HepG2 (cell line): ENCODE results near the gene SLC43A1. TPM values are rescaled to one million over a fixed set of nuclear protein-coding genes. Genes with fewer than 3 reads are reported as not detected.

ENCODE experiments used
- FOXO1 ChIP-seq: sonication (generic); formaldehyde crosslinking; IDR thresholded peaks from 2 replicates; pipeline ENCODE4 v1.4.0; 2020; ENCODE audit warnings: missing genetic modification reagents
- FOXP1 ChIP-seq, 2 experiments: fragments of 450-650 bp in 1 of 2; IDR thresholded peaks; 2 replicates each; pipeline ENCODE4 v1.6.1; 2017 to 2018; ENCODE audit warnings: antibody characterized with exemption in 1 of 2
- HMGA1 ChIP-seq: sonication (generic); formaldehyde crosslinking; conservative IDR thresholded peaks from 2 replicates; pipeline ENCODE4 v1.4.0; 2020; ENCODE audit warnings: missing genetic modification reagents
- HOMEZ ChIP-seq: IDR thresholded peaks from 2 replicates; pipeline ENCODE4 v1.6.1; 2016; ENCODE audit warnings: low read depth
- IKZF5 ChIP-seq: IDR thresholded peaks from 2 replicates; pipeline ENCODE4 v1.6.1; 2018; ENCODE audit warnings: missing genetic modification reagents, mild to moderate bottlenecking, missing compliant biosample characterization
- KDM5A ChIP-seq: fragments of 200-600 bp; sonication (generic); IDR thresholded peaks from 2 replicates; pipeline ENCODE4 v1.7.0; 2018; ENCODE audit warnings: antibody characterized with exemption, mild to moderate bottlenecking, low read length, borderline replicate concordance
- KDM6A ChIP-seq: IDR thresholded peaks from 2 replicates; pipeline ENCODE4 v1.6.1; 2016; ENCODE audit warnings: low read depth
- MED1 ChIP-seq: sonication (generic); formaldehyde crosslinking; IDR thresholded peaks from 2 replicates; pipeline ENCODE4 v1.4.0; 2020; ENCODE audit warnings: missing genetic modification reagents
- PHF8 ChIP-seq: sonication (generic); formaldehyde crosslinking; IDR thresholded peaks from 2 replicates; pipeline ENCODE4 v1.5.0; 2020; ENCODE audit warnings: missing genetic modification reagents
- POLR2A ChIP-seq, 2 experiments: IDR thresholded peaks; 2 replicates each; pipeline ENCODE4 v1.6.1; 2011; ENCODE audit warnings: low read depth in 2 of 2, low read length in 2 of 2, mild to moderate bottlenecking in 1 of 2, moderate library complexity in 1 of 2; ENCODE audit not compliant: insufficient read depth in 1 of 2
- RBM39 ChIP-seq: fragments of 200-400 bp; formaldehyde crosslinking; IDR thresholded peaks from one replicate; pipeline ENCODE4 v1.6.1; 2018; ENCODE audit warnings: antibody characterized with exemption, mild to moderate bottlenecking, low read depth, low read length; ENCODE audit not compliant: poor library complexity, severe bottlenecking
- SKI ChIP-seq: fragments of 450-650 bp; IDR thresholded peaks from one replicate; pipeline ENCODE4 v1.6.1; 2018; ENCODE audit warnings: mild to moderate bottlenecking; ENCODE audit not compliant: partially characterized antibody
- TIGD3 ChIP-seq: sonication (generic); formaldehyde crosslinking; IDR thresholded peaks from 2 replicates; pipeline ENCODE4 v1.5.1; 2020; ENCODE audit warnings: mild to moderate bottlenecking, missing genetic modification reagents, borderline replicate concordance
- USF2 ChIP-seq, 2 experiments: sonication (generic) in 1 of 2; formaldehyde crosslinking in 1 of 2; IDR thresholded peaks; 2 replicates each; pipeline versions ENCODE4 v1.5.1 to v1.6.1; 2011 to 2020; ENCODE audit warnings: borderline replicate concordance in 1 of 2, low read depth in 1 of 2, low read length in 1 of 2, mild to moderate bottlenecking in 1 of 2, missing genetic modification reagents in 1 of 2, moderate library complexity in 1 of 2
- ZKSCAN8 ChIP-seq: IDR thresholded peaks from 2 replicates; pipeline ENCODE4 v1.6.1; 2016; ENCODE audit warnings: borderline replicate concordance, missing genetic modification reagents, missing compliant biosample characterization
- ZNF746 ChIP-seq: sonication (generic); formaldehyde crosslinking; IDR thresholded peaks from 2 replicates; pipeline ENCODE4 v1.8.0; 2022; ENCODE audit warnings: mild to moderate bottlenecking, missing genetic modification reagents
- ZNF777 ChIP-seq: sonication (generic); formaldehyde crosslinking; IDR thresholded peaks from 2 replicates; pipeline ENCODE4 v1.4.0; 2020; ENCODE audit warnings: missing genetic modification reagents
- ZNF878 ChIP-seq: sonication (generic); formaldehyde crosslinking; IDR thresholded peaks from 2 replicates; pipeline ENCODE4 v1.8.1; 2023; ENCODE audit warnings: mild to moderate bottlenecking, missing genetic modification reagents, moderate library complexity
- ZNF879 ChIP-seq: sonication (generic); formaldehyde crosslinking; IDR thresholded peaks from 2 replicates; pipeline ENCODE4 v1.8.1; 2023; ENCODE audit warnings: missing genetic modification reagents
- polyA plus RNA-seq, 8 experiments: library from polyadenylated mRNA; depleted of rRNA in 3 of 8; stranded (reverse) in 7 of 8; unstranded in 1 of 8; fragments of >200 nt; fragmentation: Illumina TruSeq in 4 of 8; extraction: Trizol in 4 of 8; gene quantifications; 2 replicates each; pipeline versions ENCODE4 v1.2.1 to v1.2.3, GENCODE V29; 2011 to 2016; ENCODE audit warnings: low read depth in 4 of 8, missing spikeins in 1 of 8, mixed read lengths in 1 of 8; ENCODE audit not compliant: insufficient read depth in 1 of 8
- total RNA-seq, 5 experiments: library from RNA; depleted of rRNA; stranded (reverse); fragments of >200 nt; fragmentation: Illumina TruSeq; extraction: Trizol; gene quantifications; 2 replicates each; pipeline ENCODE4 v1.2.3, GENCODE V29; 2016; ENCODE audit warnings: low read depth in 1 of 5
- TF ChIP-seq, protein P1 (sequence below): sonication (generic); formaldehyde crosslinking; IDR thresholded peaks from 2 replicates; pipeline ENCODE4 v1.5.0; 2020; ENCODE audit warnings: missing genetic modification reagents

SLC43A1 gene
- total and polyA plus RNA-seq, 2 of the 13 experiments (the other 11 are each of a cell fraction or from before 2014, with no cell fraction given): 72.3 to 87.6 TPM

DNA sequence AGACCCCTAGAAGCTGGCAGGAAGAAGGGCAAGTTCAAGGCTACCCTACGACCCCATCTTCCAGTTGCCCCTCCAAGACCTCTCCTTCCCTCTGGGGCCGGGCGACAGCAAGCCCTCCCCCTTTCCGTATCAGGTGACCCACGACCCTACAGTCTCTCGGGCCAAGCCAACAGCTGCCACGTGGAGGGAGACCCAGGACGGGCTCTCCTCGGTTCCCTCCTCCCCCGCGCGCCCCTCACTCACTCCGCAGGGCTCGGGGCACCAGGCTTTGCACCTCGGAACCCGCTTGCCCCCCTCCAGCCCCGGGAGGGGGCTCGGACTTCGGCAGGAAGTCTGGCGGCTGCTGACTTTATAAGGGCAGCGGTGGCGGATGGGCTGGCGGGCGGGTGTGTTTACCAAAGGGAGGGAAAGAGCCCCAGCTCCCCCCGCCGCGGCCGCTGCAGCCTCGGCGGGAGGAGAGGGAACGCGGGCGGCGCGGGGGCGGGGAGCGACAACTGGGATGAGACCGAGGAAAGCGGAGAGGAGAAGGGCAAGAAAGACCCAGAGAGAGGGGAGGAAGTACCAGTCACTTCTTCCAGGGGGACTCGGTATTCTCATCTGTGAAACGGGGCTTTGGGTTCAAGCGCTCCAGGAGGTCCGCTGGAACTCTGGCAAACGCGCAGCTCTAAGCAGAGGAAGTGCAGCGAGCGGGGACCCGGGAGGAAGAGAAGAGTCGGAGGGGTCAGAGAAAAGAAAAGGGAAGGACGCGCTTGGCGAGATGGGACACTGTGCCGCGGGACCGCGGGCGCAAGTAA, 767 bp downstream of the SLC43A1 start (continued):
- TF ChIP-seq SKI: no peak
- TF ChIP-seq KDM5A: peak; percentile 54; the same call in 1 of the 2 replicates
- 0 out of 2 replicates have a peak, but pooled peaks have one; percentile 7 for TF ChIP-seq HOMEZ (CRISPR knock-in tag)
- no peak for TF ChIP-seq HMGA1 (CRISPR knock-in tag)
- TF ChIP-seq USF2 (IDR thresholded peaks at IDR 0.05; ENCODE audit: low read depth, low read length): no peak
- peak; percentile 44 for TF ChIP-seq USF2 (CRISPR knock-in tag; IDR thresholded peaks at IDR 0.05; ENCODE audit: borderline replicate concordance)
- TF ChIP-seq MED1 (CRISPR knock-in tag): peak; percentile 55
- no peak for TF ChIP-seq ZKSCAN8 (CRISPR knock-in tag)
- 0 out of 2 replicates have a peak, but pooled peaks have one; percentile 45 for TF ChIP-seq ZNF878 (CRISPR knock-in tag)
- peak; percentile 14; the same call in 1 of the 2 replicates for TF ChIP-seq ZNF879 (CRISPR knock-in tag)
- peak; percentile 18 for TF ChIP-seq RBM39
- TF ChIP-seq PHF8: peak; percentile 62; the same call in 1 of the 2 replicates
- TF ChIP-seq ZNF746 (CRISPR knock-in tag): peak; percentile 98
- TF ChIP-seq, protein P1, sequence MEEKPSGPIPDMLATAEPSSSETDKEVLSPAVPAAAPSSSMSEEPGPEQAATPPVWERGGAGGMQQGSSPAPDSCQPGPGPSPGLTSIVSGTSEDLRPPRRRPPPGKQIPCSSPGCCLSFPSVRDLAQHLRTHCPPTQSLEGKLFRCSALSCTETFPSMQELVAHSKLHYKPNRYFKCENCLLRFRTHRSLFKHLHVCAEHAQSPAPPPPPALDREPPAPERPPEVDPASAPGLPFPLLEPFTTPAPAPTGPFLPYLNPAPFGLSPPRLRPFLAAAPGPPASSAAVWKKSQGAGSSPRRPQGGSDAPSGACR (CRISPR knock-in tag): peak; percentile 91
- peak in 1 of 2 experiments; percentile 73; a peak in 2 of 4 replicates for TF ChIP-seq POLR2A (IDR thresholded peaks at IDR 0.05; ENCODE audit: insufficient read depth in 1 of 2, low read depth in 2 of 2, low read length in 2 of 2)
- TF ChIP-seq TIGD3: no peak
- no peak for TF ChIP-seq FOXO1
- TF ChIP-seq KDM6A (CRISPR knock-in tag): no peak
- no peak; the same call in none of the 2 replicates for TF ChIP-seq IKZF5 (CRISPR knock-in tag)
- TF ChIP-seq ZNF777 (CRISPR knock-in tag): peak; percentile 13; the same call in 1 of the 2 replicates
- TF ChIP-seq FOXP1 (IDR thresholded peaks at IDR 0.05): no peak
- TF ChIP-seq FOXP1 (CRISPR knock-in tag; IDR thresholded peaks at IDR 0.05): peak; percentile 49; the same call in 1 of the 2 replicates
